Tibial nerve (tissue), 4 donors: ENCODE measurements around the gene SHROOM3. TPM values are rescaled to one million over a fixed set of nuclear protein-coding genes. Genes with fewer than 3 reads are reported as not detected.

Experiments used
- DNase-seq, 2 donors: peaks; one replicate each; pipeline ENCODE4 v3.0.0-alpha.2; 2019; ENCODE audit warnings: low spot score in 2 of 2
- H3K27ac ChIP-seq, 4 donors: fragments of 200-600 bp; sonication (generic) in 3 of 4; one replicate each; pipeline ENCODE4 v1.5.1; 2017 to 2019; ENCODE audit warnings: mild to moderate bottlenecking in 1 of 4
- H3K27me3 ChIP-seq, 2 donors: fragments of 200-600 bp; sonication (generic) in 1 of 2; one replicate each; pipeline versions ENCODE4 v1.5.1 to v1.6.0; 2017 to 2019
- H3K36me3 ChIP-seq, 3 donors: fragments of 200-600 bp; sonication (generic); one replicate each; pipeline ENCODE4 v1.5.1; 2018 to 2019
- H3K4me1 ChIP-seq, 4 donors: fragments of 200-600 bp; sonication (generic) in 3 of 4; one replicate each; pipeline ENCODE4 v1.5.1; 2017 to 2019
- H3K4me3 ChIP-seq, 4 donors: fragments of 200-600 bp; sonication (generic) in 3 of 4; one replicate each; pipeline ENCODE4 v1.5.1; 2017 to 2019; ENCODE audit warnings: mild to moderate bottlenecking in 1 of 4, moderate library complexity in 1 of 4
- H3K9me3 ChIP-seq, 4 donors: fragments of 200-600 bp; sonication (generic) in 3 of 4; one replicate each; pipeline ENCODE4 v1.5.1; 2017 to 2019
- EP300 ChIP-seq, 2 donors: sonication (generic); formaldehyde crosslinking; IDR thresholded peaks; one replicate each; pipeline ENCODE4 v1.6.1; 2017; ENCODE audit warnings: antibody characterized with exemption in 2 of 2, mild to moderate bottlenecking in 1 of 2
- POLR2A ChIP-seq, 2 donors: fragments of 450-650 bp; IDR thresholded peaks; one replicate each; pipeline ENCODE4 v1.6.1; 2017; ENCODE audit warnings: antibody characterized with exemption in 2 of 2, mild to moderate bottlenecking in 2 of 2, moderate library complexity in 2 of 2
- WGBS, 2 donors: methylation state at CpG; one replicate each; pipeline ENCODE4 v1.1.5; 2018; 5-methylcytosine and 5-hydroxymethylcytosine counted together
- total RNA-seq, 4 donors: library from RNA; depleted of rRNA; stranded (reverse); fragments of >200 nt; gene quantifications; one replicate each; pipeline ENCODE4 v1.1.0, GENCODE V29; 2016
- TF ChIP-seq, protein P1 (sequence below), 5 experiments: fragments of 200-600 bp in 3 of 5; fragments of 450-650 bp in 2 of 5; sonication (generic) in 3 of 5; IDR thresholded peaks; one replicate each; pipeline ENCODE4 v1.5.1; 2016 to 2019; ENCODE audit warnings: antibody characterized with exemption in 5 of 5, mild to moderate bottlenecking in 3 of 5, moderate library complexity in 2 of 5

The SHROOM3 gene
- total RNA-seq, 4 donors from 2014 or later, result 28.0 to 49.8 (median 37.9) TPM

DNA sequence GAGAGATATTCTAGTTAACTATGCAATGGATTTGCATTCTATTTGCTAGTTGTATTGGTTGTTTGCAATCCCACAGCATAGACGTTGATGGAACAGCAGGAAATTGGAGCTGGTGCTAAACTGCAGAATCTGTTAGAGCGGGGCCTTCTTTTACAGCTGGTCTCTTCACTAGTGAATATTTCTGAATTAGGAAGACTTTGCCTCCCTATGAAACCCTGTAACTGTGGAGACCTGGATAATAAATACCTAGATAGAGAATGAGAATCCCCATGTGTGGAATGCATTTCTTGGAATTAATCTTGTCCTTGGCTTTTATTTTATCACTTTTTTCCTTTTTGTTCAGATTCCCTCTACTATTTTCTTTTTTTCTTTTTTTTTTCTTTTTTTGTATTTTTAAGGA is 109.7 kb downstream of the SHROOM3 start:
- no peak for DNase-seq
- Histone ChIP-seq H3K36me3 (no peaks in the 10 kb centered on the region), H3K27ac (no peak overlapping the region), H3K4me1 (peaks cover 0 to 7% (median 0%) of the 10 kb centered on the region in 4 donors), H3K4me3 (no peak overlapping the region), H3K9me3 (no peaks in the 10 kb centered on the region), H3K27me3 (no peaks in the 10 kb centered on the region)
- WGBS, 2 donors, result 89 to 91% methylated on average over 2 of the region's 2 CpGs
- TF ChIP-seq EP300 (IDR thresholded peaks at IDR 0.05), result no peak
- TF ChIP-seq POLR2A (IDR thresholded peaks at IDR 0.05), result no peak
- TF ChIP-seq, protein P1, sequence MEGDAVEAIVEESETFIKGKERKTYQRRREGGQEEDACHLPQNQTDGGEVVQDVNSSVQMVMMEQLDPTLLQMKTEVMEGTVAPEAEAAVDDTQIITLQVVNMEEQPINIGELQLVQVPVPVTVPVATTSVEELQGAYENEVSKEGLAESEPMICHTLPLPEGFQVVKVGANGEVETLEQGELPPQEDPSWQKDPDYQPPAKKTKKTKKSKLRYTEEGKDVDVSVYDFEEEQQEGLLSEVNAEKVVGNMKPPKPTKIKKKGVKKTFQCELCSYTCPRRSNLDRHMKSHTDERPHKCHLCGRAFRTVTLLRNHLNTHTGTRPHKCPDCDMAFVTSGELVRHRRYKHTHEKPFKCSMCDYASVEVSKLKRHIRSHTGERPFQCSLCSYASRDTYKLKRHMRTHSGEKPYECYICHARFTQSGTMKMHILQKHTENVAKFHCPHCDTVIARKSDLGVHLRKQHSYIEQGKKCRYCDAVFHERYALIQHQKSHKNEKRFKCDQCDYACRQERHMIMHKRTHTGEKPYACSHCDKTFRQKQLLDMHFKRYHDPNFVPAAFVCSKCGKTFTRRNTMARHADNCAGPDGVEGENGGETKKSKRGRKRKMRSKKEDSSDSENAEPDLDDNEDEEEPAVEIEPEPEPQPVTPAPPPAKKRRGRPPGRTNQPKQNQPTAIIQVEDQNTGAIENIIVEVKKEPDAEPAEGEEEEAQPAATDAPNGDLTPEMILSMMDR (IDR thresholded peaks at IDR 0.05), result no peak

DNA sequence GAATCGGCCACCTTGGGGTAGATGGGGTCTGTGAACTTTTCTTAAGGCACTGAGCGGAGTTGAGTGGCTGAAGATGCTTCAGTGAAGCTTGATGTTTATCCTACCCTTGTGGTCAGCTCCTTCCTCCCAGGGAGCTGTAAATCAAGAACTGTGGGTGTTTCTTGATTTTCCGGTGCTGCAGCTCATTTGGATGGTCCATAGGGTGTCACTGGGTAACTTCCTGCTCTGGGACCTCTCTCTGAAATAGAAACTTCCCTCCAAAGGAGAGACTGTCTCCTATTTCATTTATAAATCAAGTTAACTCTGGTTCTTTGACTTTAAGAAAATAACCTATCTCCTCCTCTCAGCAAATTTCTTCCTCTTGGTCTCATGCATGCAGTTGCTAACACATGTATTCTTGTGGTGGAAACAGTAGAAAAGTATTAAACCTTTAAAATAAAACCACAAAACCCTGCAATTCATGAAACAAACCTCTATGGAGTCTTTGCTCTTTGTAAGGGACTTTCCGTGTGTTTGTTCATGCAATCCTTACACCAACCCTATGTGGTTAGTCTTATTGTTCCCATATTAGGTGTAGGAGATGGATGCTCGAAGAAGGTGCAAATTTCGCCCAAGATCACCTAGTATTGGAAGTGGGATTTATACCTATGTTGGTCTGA is 110.3 kb downstream of the SHROOM3 start:
- no peaks in the 10 kb centered on the region for H3K36me3 ChIP-seq
- no peaks in the 10 kb centered on the region for H3K27me3 ChIP-seq
- DNase-seq, result no peak
- no peak overlapping the region for H3K4me3 ChIP-seq
- H3K27ac ChIP-seq, result no peak overlapping the region
- TF ChIP-seq EP300 (IDR thresholded peaks at IDR 0.05) (no peak), POLR2A (IDR thresholded peaks at IDR 0.05) (no peak)
- TF ChIP-seq, protein P1 (IDR thresholded peaks at IDR 0.05), result no peak
- peaks cover 0 to 6% (median 1%) of the 10 kb centered on the region in 4 donors for H3K4me1 ChIP-seq
- no peaks in the 10 kb centered on the region for H3K9me3 ChIP-seq
- WGBS, 2 donors, result 70 to 80% methylated on average over 6 of the region's 6 CpGs

DNA sequence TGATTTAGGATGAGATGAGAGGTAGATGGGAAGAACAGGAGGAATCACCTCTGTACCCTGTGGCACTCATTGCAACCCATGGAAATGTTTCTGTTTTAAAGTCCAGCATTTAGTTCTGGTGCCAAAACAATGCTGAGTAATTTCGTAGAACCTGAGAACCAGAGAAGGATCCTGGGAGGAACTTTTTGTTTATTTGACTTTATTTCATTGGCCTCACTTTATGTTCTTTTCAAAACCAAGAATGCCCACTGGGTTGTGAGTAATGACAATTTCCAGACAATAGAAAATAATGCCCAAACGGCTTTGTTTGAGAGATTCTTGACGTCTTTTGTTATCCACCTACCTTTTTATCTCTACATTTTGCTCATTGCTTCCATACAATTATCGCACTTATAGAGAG is 111.3 kb downstream of the SHROOM3 start:
- no peak for DNase-seq
- H3K9me3 ChIP-seq, result no peaks in the 10 kb centered on the region
- WGBS, 2 donors, result 70 to 76% methylated on average over 4 of the region's 4 CpGs
- H3K27ac ChIP-seq, result no peak overlapping the region
- no peak overlapping the region for H3K4me3 ChIP-seq
- no peak for TF ChIP-seq POLR2A (IDR thresholded peaks at IDR 0.05)
- TF ChIP-seq EP300 (IDR thresholded peaks at IDR 0.05), result no peak
- TF ChIP-seq, protein P1 (IDR thresholded peaks at IDR 0.05), result no peak
- H3K4me1 ChIP-seq, result peaks cover 0 to 3% (median 0%) of the 10 kb centered on the region in 4 donors
- H3K27me3 ChIP-seq, result no peaks in the 10 kb centered on the region
- H3K36me3 ChIP-seq, result no peaks in the 10 kb centered on the region

DNA sequence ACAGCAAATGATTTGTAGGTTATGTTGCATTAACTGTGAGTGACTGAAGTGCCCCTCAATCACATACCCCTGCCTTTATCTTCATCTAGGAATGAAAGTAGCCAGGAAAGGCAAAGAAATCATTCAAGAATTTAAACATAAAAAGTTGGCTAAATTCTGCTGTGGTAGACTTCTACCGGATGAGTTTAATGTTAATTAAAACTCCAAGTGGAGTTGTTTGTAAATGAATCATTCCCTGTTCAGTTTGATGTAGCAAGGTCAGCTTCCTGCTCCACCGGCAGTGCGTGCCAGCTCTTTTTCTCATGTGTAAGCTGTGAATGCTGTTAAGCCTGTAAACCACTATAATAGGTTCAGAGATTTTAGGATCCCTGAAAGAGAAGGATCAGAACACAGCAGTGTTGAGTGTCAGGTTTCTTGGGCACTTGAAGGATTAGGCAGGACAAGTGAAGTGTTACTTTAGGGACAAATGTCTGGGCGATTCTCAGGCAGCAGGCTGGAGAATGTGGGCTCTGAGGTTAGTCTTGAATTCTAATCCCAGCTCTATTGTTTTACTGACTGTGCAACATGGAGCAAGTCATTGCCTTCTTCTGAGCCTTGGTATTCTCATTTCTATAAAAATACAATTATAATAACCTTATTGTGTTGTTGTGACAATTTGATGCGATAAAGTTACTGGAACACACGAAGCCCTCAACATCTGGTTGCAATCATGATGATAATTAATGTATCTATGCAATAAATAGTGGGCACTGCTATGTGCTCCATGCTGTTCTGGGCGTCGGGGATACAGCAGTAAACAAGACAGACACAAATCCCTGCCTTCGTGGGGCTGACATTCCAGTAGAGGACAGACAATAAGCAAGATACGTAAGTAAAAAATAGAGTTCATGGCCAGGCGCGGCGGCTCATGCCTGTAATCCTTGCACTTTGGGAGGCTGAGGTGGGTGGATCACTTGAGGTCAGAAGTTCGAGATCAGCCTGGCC is 112.0 kb downstream of the SHROOM3 start:
- no peaks in the 10 kb centered on the region for H3K27me3 ChIP-seq
- no peak for TF ChIP-seq POLR2A (IDR thresholded peaks at IDR 0.05)
- TF ChIP-seq, protein P1 (IDR thresholded peaks at IDR 0.05), result no peak
- no peak overlapping the region for H3K4me3 ChIP-seq
- H3K9me3 ChIP-seq, result no peaks in the 10 kb centered on the region
- 61 to 72% methylated on average over 14 of the region's 14 CpGs for WGBS, 2 donors
- no peak overlapping the region for H3K27ac ChIP-seq
- no peaks in the 10 kb centered on the region for H3K36me3 ChIP-seq
- no peak for DNase-seq
- peaks cover 0 to 3% (median 0%) of the 10 kb centered on the region in 4 donors for H3K4me1 ChIP-seq

DNA sequence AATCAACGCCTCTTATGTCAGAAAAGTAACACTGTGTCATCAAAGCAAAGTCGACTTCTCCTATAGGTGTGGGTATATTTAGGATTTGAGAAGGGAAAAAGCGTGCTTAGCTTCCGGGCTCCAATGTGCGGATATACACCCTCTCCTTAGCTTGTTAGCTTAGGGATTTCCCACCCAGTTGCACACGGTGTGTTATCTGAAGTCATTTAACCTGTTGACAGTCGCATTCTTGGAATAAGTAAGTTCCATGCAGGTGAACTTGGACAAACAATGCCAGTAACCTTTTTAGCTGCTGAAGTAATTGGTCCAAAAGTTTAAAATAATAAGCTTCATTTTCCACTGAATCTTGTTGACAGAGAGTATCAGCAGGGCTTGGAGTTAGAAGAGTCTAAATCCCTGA is 113.7 kb downstream of the SHROOM3 start:
- TF ChIP-seq, protein P1 (IDR thresholded peaks at IDR 0.05), result no peak
- TF ChIP-seq POLR2A (IDR thresholded peaks at IDR 0.05) (no peak), EP300 (IDR thresholded peaks at IDR 0.05) (no peak)
- H3K36me3 ChIP-seq, result no peaks in the 10 kb centered on the region
- no peaks in the 10 kb centered on the region for H3K9me3 ChIP-seq
- DNase-seq, result no peak
- no peaks in the 10 kb centered on the region for H3K27me3 ChIP-seq
- no peak overlapping the region for H3K27ac ChIP-seq
- peaks cover 0 to 3% (median 0%) of the 10 kb centered on the region in 4 donors for H3K4me1 ChIP-seq
- no peak overlapping the region for H3K4me3 ChIP-seq
- WGBS, 2 donors, result 86 to 90% methylated on average over 7 of the region's 7 CpGs
